NCI-H774 (cell line): Measurements from ENCODE around the gene CCSER2.
"Not testable (repeated sequence)": the region's sequence is repeated elsewhere in the genome, so short reads cannot be mapped to it uniquely, and the experiment has no call there.

ENCODE experiments used
- DNase-seq: peaks from one replicate; lab custom pipeline; 2025; lab: John Stamatoyannopoulos, UW

Gene CCSER2

DNA sequence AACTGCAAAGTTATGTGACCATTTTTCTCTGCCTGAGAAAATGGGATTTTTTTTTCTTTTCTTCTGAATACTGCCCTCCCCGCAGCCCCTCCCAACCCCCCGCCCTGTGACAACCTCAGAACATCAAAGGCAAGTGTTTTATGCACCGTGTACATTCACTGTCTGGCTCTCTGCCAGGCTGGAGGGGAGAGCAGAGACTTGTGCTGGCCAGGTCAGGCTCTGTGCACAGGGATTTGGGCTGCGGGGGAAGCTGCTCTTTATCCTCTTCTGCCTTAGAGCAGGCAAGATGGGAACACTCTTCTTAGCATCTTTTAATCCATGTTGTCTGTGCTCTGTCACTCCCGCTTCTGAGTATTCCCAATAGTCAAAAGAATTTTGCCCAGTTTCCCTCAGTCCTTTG, 195.1 kb downstream of the CCSER2 start:
- DNase-seq = no peak

DNA sequence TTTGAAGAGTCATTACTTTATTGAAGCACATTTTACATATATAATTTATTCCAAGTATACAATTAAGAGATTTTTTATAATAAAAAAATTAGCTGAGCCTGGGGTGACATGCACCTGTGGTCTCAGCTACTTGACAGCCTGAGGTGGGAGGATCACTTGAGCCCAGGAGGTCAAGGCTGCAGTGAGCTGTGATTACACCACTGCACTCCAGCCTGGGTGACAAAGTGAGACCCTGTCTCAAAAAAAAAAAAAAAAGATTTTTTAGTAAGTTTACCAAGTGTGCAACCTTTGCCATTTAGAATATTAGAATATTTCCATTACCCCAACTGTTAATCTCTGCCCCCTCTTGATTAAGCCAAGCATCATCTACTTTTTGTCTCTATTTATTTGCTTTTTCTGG, 196.0 kb downstream of the CCSER2 start:
- DNase-seq = no peak

DNA sequence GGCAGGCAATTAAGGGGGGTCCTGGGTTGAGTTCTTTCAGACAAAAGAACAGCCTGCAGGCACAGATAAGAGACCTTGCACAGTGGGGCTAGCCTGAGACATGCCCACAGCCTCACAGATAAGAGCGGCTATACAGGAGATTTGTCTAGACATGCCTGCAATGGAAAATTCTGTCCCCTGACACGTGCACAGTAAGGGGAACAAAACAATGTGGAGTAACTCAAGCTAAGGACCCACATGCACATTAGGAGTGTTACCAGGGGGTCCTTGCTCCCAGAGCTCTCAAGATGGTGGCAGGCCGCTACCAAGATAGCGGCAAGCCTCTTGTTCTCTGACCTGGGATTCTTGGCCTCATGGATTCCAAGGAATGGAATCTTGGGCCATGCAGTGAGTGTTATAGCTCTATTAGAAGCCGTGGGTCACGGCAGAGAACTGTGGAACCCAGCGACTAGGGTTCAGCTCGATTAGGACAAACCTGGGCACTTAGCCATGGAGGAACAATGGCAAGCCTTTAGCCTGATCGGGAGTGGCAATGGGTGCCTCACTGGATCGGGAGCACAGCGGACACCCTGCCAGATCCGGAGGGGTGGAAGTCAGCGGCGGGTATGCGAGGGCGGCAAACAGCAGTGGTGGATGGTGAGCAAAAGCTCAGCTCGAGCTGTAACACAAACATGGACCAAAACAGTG, 196.9 kb downstream of the CCSER2 start:
- DNase-seq = no peak

DNA sequence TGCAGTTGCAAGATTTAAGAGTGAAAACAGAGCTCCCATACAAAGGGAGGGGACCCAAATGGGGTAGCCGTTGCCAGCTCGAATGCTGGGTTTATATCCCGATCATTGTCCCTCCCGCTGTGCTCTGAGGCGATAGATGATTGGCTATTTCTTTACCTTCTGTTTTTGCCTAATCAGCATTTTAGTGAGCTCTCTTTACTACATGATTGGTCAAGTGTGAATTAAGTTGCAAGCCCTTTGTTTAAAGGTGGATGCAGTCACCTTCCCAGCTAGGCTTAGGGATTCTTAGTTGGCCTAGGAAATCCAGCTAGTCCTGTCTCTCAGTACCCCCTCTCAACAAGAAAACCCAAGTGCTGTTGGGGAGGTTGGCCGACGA, 197.4 kb downstream of the CCSER2 start:
- DNase-seq = not testable (repeated sequence)

DNA sequence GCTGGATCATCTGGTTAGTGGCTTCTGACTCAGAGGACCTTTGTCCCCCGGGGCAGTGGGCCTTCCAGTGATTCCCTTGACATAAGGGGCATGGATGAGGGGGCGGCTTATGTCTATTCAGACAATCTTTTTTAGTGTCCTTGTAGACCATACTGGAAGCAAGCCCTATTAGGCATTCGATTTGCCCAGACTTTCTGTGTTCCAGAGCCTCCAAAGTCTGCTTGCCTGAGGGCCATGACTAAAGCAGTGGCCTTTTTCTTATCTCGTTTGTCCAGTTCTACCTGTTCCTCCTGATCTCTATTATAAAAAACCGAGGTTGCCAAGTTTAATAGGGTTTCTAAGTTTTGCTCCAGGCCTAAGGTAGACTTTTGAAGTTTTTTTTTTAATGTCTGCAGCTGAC, 199.0 kb downstream of the CCSER2 start:
- DNase-seq = not testable (repeated sequence)

DNA sequence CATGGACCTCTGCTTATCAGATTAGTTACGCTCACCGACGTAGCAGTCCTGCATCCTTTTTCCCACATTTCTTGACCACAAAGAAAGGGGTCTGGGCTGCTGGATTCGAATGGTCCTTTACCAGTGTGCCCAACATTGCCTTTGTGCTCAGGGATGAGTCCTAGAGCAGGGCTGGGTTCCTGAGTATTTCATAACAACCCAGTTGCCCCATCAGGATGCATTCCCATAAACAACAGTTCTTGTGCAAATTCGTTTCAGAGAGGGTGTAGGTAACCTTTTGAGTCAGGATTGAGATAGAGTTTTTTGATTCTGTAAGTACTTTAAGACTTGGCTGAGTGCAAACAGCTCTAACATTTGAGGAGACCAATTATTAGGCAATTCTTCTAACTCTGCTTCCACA, 200.1 kb downstream of the CCSER2 start:
- not testable (repeated sequence) for DNase-seq

DNA sequence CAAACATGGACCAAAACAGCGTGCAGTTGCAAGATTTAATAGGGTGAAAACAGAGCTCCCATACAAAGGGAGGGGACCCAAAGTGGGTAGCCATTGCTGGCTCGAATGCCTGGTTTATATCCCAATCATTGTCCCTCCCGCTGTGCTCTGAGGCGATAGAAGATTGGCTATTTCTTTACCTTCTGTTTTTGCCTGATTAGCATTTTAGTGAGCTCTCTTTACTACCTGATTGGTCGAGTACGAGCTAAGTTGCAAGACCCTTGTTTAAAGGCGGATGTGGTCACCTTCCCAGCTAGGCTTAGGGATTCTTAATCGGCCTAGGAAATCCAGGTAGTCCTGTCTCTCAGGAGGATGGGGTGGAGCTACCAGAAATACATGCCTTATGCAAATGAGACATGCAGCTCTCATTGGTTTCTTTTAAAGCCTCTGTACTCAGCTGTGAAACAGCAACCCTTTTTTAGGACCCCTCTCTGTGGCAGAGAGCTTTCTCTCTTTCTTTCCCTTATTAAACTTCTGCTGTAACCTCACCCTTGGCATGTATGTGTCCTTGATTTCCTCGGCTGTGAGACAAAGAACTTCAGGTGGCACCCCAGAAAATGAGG, 202.4 kb downstream of the CCSER2 start:
- DNase-seq = no peak

DNA sequence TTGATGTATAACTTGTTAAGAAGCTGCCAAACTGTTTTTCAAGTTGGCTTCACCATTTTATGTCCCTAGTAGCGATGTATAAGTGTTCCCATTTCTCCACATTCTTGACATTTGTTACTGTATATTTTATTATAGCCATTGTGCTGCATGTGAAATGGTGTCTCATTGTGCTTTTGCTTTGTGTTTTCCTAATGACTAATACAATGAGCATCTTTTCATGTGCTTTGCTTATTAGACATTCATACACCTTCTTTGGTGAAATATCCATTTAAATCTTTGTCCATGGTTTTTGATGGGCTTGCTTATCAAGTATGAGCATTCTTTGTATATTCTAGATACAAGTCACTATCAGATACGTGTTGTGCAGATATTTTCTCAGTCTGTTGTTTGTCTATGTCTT, 203.0 kb downstream of the CCSER2 start:
- no peak for DNase-seq

DNA sequence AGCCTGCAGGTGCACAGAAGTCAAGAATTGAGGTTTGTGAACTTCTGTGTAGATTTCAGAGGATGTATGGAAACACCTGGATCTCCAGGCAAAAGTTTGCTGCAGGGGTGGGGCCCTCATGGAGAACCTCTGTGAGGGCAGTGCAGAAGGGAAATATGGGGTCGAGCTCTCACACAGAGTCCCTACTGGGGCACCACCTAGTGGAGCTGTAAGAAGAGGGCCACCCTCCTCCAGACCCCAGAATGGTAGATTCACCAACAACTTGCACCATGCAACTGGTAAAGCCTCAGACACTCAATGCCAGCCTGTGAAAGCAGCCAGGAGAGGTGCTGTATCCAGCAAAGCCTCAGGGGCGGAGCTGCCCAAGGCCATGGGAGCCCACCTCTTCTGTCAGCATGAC, 205.8 kb downstream of the CCSER2 start:
- DNase-seq = no peak

DNA sequence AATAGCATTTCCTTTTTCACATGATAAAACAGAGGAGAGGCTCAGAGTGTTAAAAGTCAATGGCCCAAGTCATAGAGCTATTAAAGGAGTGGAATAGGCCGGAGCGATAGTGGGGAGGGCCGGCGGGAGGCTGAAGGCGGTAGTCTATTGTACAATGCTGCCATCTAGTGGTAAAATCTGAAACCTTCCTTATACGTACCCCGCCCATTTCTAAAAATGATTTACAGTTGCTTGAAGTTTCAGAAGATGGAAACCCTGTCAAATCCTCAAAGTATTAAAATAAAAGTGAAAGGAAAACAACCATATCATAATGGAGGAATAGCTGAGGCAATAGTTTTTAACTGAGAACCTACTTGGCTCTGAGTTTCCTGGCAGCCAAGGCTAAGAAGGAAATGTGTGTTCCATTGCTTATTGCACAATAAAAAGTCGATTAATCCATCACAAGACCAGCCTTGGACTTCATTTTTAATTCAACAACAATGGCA, 209.1 kb downstream of the CCSER2 start:
- DNase-seq = peak; percentile 22

DNA sequence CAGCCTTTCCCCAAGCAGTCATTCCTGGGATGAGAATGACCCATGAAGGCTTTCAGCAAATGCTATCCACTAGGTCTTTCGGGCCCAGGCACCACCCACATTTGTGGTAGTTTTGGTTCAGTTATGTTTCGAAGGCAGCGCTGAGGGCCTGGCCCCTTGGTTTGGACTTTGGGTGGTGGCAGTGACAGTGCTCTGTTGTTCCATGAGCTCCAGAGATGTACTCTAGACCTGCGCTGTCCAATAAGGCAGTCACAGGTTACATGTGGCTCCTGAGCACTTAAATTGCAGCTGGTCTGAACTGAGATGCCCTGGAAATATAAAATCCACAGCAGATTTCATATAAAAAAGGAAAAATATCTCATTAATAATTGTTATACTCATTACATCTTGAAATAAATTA, 209.6 kb downstream of the CCSER2 start:
- no peak for DNase-seq

DNA sequence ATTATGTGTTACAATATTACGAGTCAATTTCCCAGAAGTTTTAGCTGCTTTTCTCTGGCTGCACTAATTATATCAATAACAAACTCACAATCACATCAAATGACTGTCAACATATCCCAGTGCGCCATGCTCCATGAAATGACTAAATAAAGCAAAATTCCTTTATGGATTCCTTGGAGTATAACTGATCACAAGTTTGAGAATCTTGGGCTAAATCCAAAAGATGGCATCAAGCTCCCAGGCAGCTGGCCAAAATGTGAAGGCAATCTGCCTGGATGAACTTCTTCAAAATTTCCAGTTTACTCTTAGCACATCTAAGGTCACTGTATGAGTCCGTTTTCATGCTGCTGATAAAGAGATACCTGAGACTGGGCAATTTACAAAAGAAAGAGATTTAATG, 210.8 kb downstream of the CCSER2 start:
- DNase-seq = no peak

DNA sequence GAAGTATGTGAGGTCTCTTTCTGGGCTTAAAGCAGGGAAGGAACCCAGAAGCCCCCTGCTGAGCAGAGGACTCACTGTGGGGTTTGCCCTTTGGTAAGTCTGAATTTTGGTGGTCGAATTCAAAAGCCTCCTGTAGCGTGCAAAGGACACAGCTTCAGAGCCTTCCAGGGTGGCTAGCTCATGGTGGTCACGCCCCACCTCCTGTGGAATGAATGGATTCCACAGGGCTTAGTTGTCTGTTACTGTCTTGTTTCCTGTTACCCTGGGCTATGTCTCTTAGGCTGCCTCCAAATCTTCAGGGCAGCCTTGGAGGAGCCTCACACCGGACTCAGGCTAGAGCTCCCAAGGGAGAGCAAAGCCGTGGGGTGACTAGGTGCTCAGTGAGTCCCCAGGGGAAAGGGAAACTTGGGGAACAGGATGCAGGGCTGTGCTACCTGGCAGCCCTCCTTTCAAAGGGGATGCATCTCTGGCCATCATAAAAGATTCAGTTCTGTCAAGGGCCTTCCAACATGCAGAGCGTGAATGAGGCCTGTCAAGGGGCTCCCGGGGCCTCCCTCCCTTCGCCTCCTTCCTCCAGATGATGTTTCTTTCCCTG, 211.7 kb downstream of the CCSER2 start:
- DNase-seq = no peak

DNA sequence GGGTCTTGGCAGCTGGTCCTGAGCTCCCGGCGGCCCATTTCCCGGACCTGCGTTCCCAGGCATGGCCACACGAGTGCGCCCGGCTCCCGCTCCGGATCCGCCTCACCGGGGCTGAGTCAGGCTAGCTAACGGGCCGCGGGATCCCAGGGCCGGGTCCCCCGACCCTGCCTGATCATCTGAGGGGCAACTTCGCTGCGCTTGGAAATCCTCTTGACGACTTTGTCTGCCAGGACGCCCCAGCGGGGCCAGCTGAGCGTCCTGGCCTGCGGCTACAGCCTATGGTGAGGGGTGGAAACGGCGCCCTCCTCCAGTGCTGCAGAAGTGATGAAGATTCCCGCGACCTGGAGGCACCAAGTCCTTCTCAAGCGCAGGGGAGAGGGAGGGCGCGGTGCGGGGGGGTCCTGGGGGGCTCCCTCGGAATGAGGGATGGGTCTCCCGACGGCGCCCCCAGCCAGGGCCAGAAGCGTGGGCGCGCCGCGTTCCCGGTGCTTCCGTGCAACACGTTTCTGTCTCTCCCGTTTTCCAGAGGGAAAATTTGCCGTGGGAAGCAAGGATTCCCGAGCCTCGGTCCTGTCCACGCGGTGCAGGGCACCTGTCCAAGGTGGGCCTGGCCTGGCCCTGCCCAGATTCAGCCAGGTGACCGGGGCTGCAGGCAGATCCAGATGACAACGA, 212.4 kb downstream of the CCSER2 start:
- DNase-seq = no peak

DNA sequence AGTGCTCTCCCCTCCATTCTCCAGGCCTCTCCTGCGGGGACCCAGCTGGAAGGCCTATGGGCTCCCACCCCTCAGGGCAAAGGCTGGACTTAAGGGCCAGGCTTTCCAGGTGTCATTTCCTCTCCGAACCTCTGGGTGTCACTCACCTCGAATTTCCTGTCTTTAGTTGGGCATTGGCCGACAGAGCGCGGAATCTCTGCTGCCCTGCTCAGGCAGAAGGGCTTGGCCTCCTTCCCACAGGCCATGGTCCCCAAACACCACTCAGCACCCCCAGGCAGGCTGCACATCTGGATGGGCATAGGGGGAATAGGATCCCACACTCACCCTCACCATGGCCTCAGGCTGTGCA, 212.9 kb downstream of the CCSER2 start:
- no peak for DNase-seq

DNA sequence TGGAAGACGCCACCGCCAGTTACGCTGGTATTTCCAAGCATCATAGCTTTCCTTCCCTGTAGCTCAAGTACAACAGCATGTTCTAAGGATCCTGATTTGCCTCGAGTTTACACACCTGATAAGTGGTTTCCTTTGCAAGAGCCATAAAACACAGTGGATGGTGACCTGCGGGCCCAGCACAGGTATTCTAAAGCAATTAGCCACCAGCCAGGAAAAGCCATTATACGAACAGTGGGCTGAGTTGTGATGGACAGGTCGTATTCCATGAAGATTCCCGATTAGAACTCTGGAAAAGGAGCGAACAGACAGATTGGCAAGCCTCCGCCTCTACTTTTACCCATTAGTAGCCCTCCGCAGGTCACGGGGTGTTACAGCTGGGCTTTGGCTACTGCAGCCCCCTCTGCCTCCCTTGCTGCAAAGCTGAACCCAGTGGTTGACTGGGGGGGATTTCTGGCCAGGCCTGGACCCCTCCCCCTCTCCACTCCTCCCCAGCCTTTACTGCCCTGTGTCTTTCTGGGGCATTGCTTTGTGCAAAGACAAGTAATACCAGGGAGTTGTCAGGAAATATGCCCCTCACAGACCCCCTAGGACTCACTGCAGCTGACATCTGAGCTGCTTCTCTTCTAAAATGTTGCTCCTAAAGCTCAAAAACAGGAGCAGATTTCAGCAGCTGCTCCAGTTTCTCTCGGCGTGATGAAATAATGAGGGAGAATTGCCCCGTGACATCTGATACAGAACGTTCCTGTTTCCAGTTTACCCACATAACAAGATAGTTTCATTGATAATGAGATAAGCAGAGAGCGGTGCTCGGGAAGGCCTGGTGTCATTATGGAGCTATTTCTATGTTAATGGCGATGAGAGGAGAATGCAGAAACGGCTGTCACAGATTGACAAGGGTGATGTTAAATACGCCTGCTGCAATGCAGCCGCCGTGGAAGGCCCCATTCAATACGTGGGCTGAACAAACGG, 214.4 kb downstream of the CCSER2 start:
- DNase-seq = no peak

DNA sequence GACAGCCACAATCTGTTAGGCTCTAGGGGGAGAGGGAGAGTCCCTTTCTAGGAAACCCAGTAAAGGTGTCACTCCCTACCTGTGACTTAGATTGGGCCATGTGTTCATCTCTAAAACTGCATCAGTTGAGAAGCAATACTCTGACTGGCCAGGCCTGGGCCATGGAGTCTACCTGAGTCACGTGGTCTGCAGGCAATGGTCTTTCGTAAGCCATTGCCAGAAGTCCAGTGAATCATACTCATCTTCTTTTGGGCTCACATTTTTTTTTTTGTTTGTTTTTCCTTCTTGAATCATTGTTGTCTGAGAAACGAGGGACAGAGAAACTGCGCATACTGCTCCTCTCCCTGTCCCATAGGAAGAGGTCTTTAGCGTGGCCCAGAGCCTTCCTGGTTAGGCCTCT, 215.6 kb downstream of the CCSER2 start:
- no peak for DNase-seq

DNA sequence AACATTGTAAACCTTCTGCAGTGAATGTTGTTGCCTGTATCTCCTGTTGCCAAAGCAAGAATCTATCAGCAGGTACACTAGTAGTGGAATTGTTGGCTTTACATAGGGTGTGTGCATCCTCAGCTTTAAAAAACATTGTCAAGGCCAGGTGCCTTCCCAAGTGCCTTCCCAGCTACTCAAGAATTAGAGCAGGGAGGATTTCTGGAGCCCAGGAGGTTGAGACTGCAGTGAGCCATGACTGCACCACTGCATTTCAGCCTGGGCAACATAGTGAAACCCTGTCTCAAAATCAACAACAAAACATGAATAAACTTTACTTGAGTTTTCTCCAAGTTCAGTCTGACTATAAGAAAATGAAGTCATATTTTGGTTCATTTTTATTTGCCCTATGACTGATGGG, 217.3 kb downstream of the CCSER2 start:
- no peak for DNase-seq

DNA sequence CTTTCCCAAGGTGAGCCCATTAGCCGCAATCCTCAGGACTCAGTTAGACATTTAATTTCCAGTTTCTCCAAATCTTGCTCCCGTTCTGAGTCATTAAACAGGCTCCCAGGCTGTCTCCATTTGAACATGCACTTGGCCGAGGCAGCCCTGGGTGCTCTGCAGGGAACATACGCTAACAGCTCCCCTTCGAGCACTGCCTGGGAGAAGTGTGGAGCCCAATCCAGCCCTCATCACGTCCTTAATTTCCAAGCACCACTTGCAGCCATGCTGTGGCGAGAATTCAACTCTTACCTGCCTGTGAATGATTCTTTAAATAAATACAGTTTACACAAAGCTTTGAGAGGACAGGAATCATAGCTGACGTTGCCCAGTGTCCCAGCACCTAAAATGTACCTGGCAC, 218.2 kb downstream of the CCSER2 start:
- no peak for DNase-seq

DNA sequence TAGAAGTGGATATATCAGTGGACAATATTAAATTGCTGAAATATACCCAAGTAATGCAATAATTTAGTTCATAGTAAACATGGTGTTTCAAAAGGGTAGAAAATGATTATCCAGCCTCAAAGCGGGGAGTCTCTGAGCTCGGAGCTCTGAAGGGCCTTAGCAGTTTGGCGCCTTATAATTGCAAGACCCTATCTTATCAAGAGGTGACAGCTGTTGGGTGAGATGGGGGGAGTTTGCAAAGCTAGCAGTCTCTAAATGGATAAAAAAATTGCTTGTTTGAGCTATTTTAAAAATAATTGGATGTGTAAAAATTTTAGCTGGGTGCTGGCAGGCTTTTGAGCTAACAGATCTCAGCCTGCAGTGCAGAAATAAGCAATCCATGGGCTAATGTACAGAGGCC, 219.2 kb downstream of the CCSER2 start:
- no peak for DNase-seq

DNA sequence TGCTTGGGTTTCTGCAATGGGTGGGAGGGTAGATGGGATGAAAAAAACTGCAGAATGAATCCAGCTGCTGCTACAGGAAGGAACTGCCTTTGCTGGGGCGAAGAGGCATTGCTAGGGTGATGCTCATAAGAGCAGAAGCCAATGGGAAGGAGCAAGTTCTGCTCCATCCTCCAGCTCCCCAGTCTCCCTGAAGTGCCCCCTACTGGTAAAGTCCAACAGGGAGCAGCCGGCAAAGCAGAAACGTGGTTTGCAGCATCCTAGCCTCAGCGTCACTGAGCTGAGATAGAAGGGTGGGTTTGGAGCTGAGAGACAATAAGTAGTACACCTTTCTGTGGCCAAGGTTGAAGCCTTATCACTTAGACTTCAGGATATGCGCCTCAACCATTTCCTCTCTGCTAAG, 220.5 kb downstream of the CCSER2 start:
- DNase-seq = no peak
